K562 (cell line): ENCODE measurements around the gene MCAM. TPM values are rescaled to one million over a fixed set of nuclear protein-coding genes. Genes with fewer than 3 reads are reported as not detected.

Source experiments
- BCLAF1 ChIP-seq, 2 experiments: fragments of 450-650 bp in 1 of 2; IDR thresholded peaks; 2 replicates each; pipeline ENCODE4 v1.6.1; 2011 to 2017; ENCODE audit warnings: low read depth in 2 of 2, antibody characterized with exemption in 1 of 2, borderline replicate concordance in 1 of 2, low read length in 1 of 2, mild to moderate bottlenecking in 1 of 2, mixed read lengths in 1 of 2; ENCODE audit not compliant: control insufficient read depth in 1 of 2
- CEBPB ChIP-seq: fragments of 450-650 bp; IDR thresholded peaks from 2 replicates; pipeline ENCODE4 v1.6.1; 2016; ENCODE audit warnings: missing genetic modification characterization, missing compliant biosample characterization
- DNMT1 ChIP-seq: fragments of 450-650 bp; IDR thresholded peaks from 2 replicates; pipeline ENCODE4 v1.6.1; 2016; ENCODE audit warnings: antibody characterized with exemption, mild to moderate bottlenecking
- EHMT2 ChIP-seq: fragments of 450-650 bp; IDR thresholded peaks from 2 replicates; pipeline ENCODE4 v1.6.1; 2018; ENCODE audit warnings: antibody characterized with exemption
- ELK1 ChIP-seq: sonication (generic); formaldehyde crosslinking; IDR thresholded peaks from 2 replicates; pipeline ENCODE4 v1.8.1; 2022; ENCODE audit warnings: missing genetic modification reagents
- HDAC8 ChIP-seq: fragments of 450-650 bp; IDR thresholded peaks from 2 replicates; pipeline ENCODE4 v1.6.1; 2016; ENCODE audit warnings: mild to moderate bottlenecking, missing genetic modification characterization, moderate library complexity, missing compliant biosample characterization
- HNRNPUL1 ChIP-seq: fragments of 200-400 bp; formaldehyde crosslinking; IDR thresholded peaks from 2 replicates; pipeline ENCODE4 v1.6.1; 2017; ENCODE audit warnings: low read length
- MCM5 ChIP-seq: fragments of 450-650 bp; IDR thresholded peaks from 2 replicates; pipeline ENCODE4 v1.6.1; 2016; ENCODE audit warnings: low read depth
- MEF2A ChIP-seq: IDR thresholded peaks from 2 replicates; pipeline ENCODE4 v1.6.1; 2011; ENCODE audit warnings: low read depth, mild to moderate bottlenecking, low read length, moderate library complexity; ENCODE audit not compliant: control insufficient read depth
- PCBP2 ChIP-seq: fragments of 200-400 bp; formaldehyde crosslinking; IDR thresholded peaks from 2 replicates; pipeline ENCODE4 v1.6.1; 2018; ENCODE audit warnings: low read length, low read depth, mild to moderate bottlenecking, moderate library complexity; ENCODE audit not compliant: poor library complexity, severe bottlenecking
- TOE1 ChIP-seq, 2 experiments: fragments of 450-650 bp in 1 of 2; sonication (generic) in 1 of 2; formaldehyde crosslinking in 1 of 2; IDR thresholded peaks; 2 replicates each; pipeline versions ENCODE4 v1.7.1 to v1.8.0; 2016 to 2022; ENCODE audit warnings: borderline replicate concordance in 2 of 2, mild to moderate bottlenecking in 2 of 2, antibody characterized with exemption in 1 of 2, inconsistent platforms in 1 of 2, low read depth in 1 of 2, missing genetic modification reagents in 1 of 2, moderate library complexity in 1 of 2
- ZBED1 ChIP-seq: IDR thresholded peaks from 2 replicates; pipeline ENCODE4 v1.6.1; 2014
- ZBTB43 ChIP-seq: sonication (generic); formaldehyde crosslinking; IDR thresholded peaks from 2 replicates; pipeline ENCODE4 v1.8.0; 2023; ENCODE audit warnings: mild to moderate bottlenecking, missing genetic modification reagents
- ZC3H4 ChIP-seq: sonication (generic); formaldehyde crosslinking; IDR thresholded peaks from 2 replicates; pipeline ENCODE4 v1.9.0; 2021; ENCODE audit warnings: missing genetic modification reagents, borderline replicate concordance
- ZNF224 ChIP-seq: sonication (generic); formaldehyde crosslinking; IDR thresholded peaks from 2 replicates; pipeline ENCODE4 v1.8.0; 2022; ENCODE audit warnings: mild to moderate bottlenecking, missing genetic modification reagents
- polyA plus RNA-seq, 8 experiments: library from polyadenylated mRNA; depleted of rRNA in 4 of 8; stranded (reverse) in 5 of 8; unstranded in 3 of 8; fragments of >200 nt; fragmentation: Nextera tagmentation in 2 of 8; fragmentation: Illumina TruSeq in 1 of 8; extraction: Ambion mirVana in 2 of 8; extraction: Trizol in 1 of 8; gene quantifications; 2 replicates each; pipeline versions ENCODE4 v1.2.1 to v1.2.3, GENCODE V29; 2011 to 2014; ENCODE audit warnings: inconsistent platforms in 1 of 8, missing spikeins in 1 of 8
- total RNA-seq, 7 experiments: library from RNA; depleted of rRNA in 6 of 7; stranded (reverse); fragments of >200 nt in 6 of 7; fragmentation: Illumina TruSeq in 2 of 7; extraction: Trizol in 2 of 7; gene quantifications; 2 replicates each; pipeline versions ENCODE4 v1.2.1 to v1.2.3, GENCODE V29; 2011 to 2021; ENCODE audit warnings: low replicate concordance in 1 of 7
- TF ChIP-seq, protein P1 (sequence below): IDR thresholded peaks from 2 replicates; pipeline ENCODE4 v1.6.1; 2011; ENCODE audit warnings: borderline replicate concordance, low read depth, mild to moderate bottlenecking, moderate library complexity, low read length; ENCODE audit not compliant: insufficient read depth, poor library complexity, severe bottlenecking
- TF ChIP-seq, protein P2 (sequence below): fragments of 250-450 bp; sonication (Bioruptor Pico); IDR thresholded peaks from 2 replicates; pipeline ENCODE4 v1.4.0; 2020; ENCODE audit warnings: mild to moderate bottlenecking

MCAM gene
- total and polyA plus RNA-seq, 9 of the 15 experiments (the other 6 are each of a cell fraction or from before 2014, with no cell fraction given) = 14.7 to 118 (median 53.6) TPM

DNA sequence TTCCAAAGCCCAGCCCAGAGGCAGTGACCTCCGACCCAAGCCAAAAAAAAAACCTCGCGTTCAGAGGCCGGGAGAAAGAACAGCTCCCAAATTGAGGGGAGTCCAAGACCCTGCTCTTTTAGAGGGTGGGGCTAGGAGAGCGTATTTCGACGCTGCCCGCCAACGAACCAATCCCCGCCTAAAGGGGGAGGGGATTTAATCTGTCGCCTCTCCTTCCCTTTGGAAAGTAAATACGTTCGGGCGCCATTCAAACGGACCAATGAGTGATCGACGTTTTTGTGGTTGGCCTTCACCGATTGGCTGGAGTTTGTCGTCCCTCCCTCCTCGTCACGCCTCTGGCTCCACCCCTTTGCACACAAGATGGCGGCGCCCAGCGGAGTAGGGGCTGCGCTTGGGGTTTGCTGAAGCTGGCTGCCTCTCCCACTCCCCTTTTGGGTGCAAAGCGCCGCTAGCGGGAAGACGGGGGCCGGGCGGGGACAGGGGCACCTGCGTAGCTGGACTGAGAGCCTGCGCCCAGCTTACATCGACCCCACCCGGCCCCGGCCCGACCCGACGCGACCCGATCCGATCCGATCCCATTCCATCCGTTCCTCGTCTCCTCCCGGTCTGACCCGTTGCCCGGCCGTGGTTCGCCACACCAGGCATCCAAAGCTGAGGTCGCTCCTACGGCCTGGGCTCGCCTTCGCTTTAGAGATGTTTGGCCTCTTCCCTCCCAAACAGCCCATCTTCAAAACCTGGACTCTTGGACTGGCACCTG is 17.4 kb upstream of the MCAM start, which contains the start of gene RNF26 (continued):
- TF ChIP-seq, protein P1, sequence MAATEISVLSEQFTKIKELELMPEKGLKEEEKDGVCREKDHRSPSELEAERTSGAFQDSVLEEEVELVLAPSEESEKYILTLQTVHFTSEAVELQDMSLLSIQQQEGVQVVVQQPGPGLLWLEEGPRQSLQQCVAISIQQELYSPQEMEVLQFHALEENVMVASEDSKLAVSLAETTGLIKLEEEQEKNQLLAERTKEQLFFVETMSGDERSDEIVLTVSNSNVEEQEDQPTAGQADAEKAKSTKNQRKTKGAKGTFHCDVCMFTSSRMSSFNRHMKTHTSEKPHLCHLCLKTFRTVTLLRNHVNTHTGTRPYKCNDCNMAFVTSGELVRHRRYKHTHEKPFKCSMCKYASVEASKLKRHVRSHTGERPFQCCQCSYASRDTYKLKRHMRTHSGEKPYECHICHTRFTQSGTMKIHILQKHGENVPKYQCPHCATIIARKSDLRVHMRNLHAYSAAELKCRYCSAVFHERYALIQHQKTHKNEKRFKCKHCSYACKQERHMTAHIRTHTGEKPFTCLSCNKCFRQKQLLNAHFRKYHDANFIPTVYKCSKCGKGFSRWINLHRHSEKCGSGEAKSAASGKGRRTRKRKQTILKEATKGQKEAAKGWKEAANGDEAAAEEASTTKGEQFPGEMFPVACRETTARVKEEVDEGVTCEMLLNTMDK = no peak
- TF ChIP-seq MEF2A (no peak), HNRNPUL1 (no peak), HDAC8 (tag) (no peak), ELK1 (CRISPR knock-in tag) (no peak), ZBED1 (no peak), ZNF224 (CRISPR knock-in tag) (no peak), TOE1 (IDR thresholded peaks at IDR 0.05; ENCODE audit: borderline replicate concordance) (peak; percentile 25; the same call in 1 of the 2 replicates), TOE1 (CRISPR knock-in tag; IDR thresholded peaks at IDR 0.05; ENCODE audit: borderline replicate concordance, low read depth) (no peak), DNMT1 (no peak), MCM5 (no peak), EHMT2 (no peak), ZBTB43 (CRISPR knock-in tag) (no peak), CEBPB (tag) (no peak), BCLAF1 (IDR thresholded peaks at IDR 0.05; ENCODE audit: borderline replicate concordance in 1 of 2, control insufficient read depth in 1 of 2, low read depth in 2 of 2, low read length in 1 of 2) (no peak), ZC3H4 (0 out of 2 replicates have a peak, but pooled peaks have one; percentile 63), PCBP2 (no peak)
- TF ChIP-seq, protein P2, sequence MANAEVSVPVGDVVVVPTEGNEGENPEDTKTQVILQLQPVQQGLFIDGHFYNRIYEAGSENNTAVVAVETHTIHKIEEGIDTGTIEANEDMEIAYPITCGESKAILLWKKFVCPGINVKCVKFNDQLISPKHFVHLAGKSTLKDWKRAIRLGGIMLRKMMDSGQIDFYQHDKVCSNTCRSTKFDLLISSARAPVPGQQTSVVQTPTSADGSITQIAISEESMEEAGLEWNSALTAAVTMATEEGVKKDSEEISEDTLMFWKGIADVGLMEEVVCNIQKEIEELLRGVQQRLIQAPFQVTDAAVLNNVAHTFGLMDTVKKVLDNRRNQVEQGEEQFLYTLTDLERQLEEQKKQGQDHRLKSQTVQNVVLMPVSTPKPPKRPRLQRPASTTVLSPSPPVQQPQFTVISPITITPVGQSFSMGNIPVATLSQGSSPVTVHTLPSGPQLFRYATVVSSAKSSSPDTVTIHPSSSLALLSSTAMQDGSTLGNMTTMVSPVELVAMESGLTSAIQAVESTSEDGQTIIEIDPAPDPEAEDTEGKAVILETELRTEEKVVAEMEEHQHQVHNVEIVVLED (CRISPR knock-in tag) = no peak
